Mesenchymal stem cell (in vitro differentiated cells and primary cell): ENCODE data around the gene RALGAPA2.

ENCODE experiments used
- DNase-seq: peaks from one replicate; pipeline ENCODE4 v3.0.0-alpha.2; 2013
- H2AFZ ChIP-seq: one replicate; pipeline ENCODE4 v1.6.1; 2013; ENCODE audit warnings: low read depth, mild to moderate bottlenecking, control low read depth, inconsistent platforms, low read length, moderate library complexity
- H2AK5ac ChIP-seq: 2 replicates; pipeline ENCODE4 v1.6.1; 2013; ENCODE audit warnings: low read length, moderate library complexity, mild to moderate bottlenecking, inconsistent platforms; ENCODE audit not compliant: severe bottlenecking
- H2BK120ac ChIP-seq: one replicate; pipeline ENCODE4 v1.6.1; 2013; ENCODE audit warnings: low read depth, mild to moderate bottlenecking, inconsistent platforms, low read length, moderate library complexity
- H2BK12ac ChIP-seq, 2 experiments: one replicate each; pipeline ENCODE4 v1.6.1; 2013; ENCODE audit warnings: inconsistent platforms in 2 of 2, low read length in 2 of 2, mild to moderate bottlenecking in 2 of 2, moderate library complexity in 2 of 2, control low read depth in 1 of 2
- H2BK15ac ChIP-seq: one replicate; pipeline ENCODE4 v1.6.1; 2013; ENCODE audit warnings: mild to moderate bottlenecking, low read depth, inconsistent platforms; ENCODE audit not compliant: poor library complexity, severe bottlenecking
- H2BK5ac ChIP-seq: 2 replicates; pipeline ENCODE4 v1.6.1; 2013; ENCODE audit warnings: low read depth, mild to moderate bottlenecking, low read length, control low read depth, inconsistent platforms; ENCODE audit not compliant: poor library complexity, severe bottlenecking
- H3K14ac ChIP-seq, 2 experiments: one replicate each; pipeline ENCODE4 v1.6.1; 2013; ENCODE audit warnings: inconsistent platforms in 2 of 2, low read length in 2 of 2, control low read depth in 1 of 2, mild to moderate bottlenecking in 1 of 2, moderate library complexity in 1 of 2
- H3K18ac ChIP-seq, 2 experiments: one replicate each; pipeline ENCODE4 v1.6.1; 2013; ENCODE audit warnings: inconsistent platforms in 2 of 2, low read length in 2 of 2, control low read depth in 1 of 2, low read depth in 1 of 2, mild to moderate bottlenecking in 1 of 2
- H3K23ac ChIP-seq, 2 experiments: one replicate each; pipeline ENCODE4 v1.6.1; 2013; ENCODE audit warnings: inconsistent platforms in 2 of 2, low read length in 2 of 2, mild to moderate bottlenecking in 2 of 2, moderate library complexity in 2 of 2, control low read depth in 1 of 2
- H3K27ac ChIP-seq: 2 replicates; pipeline ENCODE4 v1.5.1; 2013; ENCODE audit warnings: mild to moderate bottlenecking, moderate library complexity, low read length, control low read depth, inconsistent platforms; ENCODE audit not compliant: poor library complexity, severe bottlenecking
- H3K27me3 ChIP-seq, 2 experiments: 2 replicates each; pipeline versions ENCODE4 v1.6.1 to v1.7.0; 2013; ENCODE audit warnings: low read length in 2 of 2, mild to moderate bottlenecking in 2 of 2, moderate library complexity in 2 of 2, control low read depth in 1 of 2, inconsistent platforms in 1 of 2; ENCODE audit not compliant: control insufficient read depth in 1 of 2, insufficient read depth in 1 of 2
- H3K36me3 ChIP-seq, 2 experiments: 2 replicates each; pipeline versions ENCODE4 v1.6.1 to v1.7.0; 2013; ENCODE audit warnings: low read length in 2 of 2, control low read depth in 1 of 2, inconsistent platforms in 1 of 2, low read depth in 1 of 2, mild to moderate bottlenecking in 1 of 2; ENCODE audit not compliant: insufficient read depth in 2 of 2, control insufficient read depth in 1 of 2
- H3K4ac ChIP-seq, 2 experiments: one replicate each; pipeline ENCODE4 v1.6.1; 2013; ENCODE audit warnings: inconsistent platforms in 2 of 2, low read length in 2 of 2, mild to moderate bottlenecking in 2 of 2, moderate library complexity in 2 of 2, control low read depth in 1 of 2, low read depth in 1 of 2
- H3K4me1 ChIP-seq: 2 replicates; pipeline ENCODE4 v1.6.1; 2013; ENCODE audit warnings: low read depth, low read length, control low read depth; ENCODE audit not compliant: control insufficient read depth, insufficient read depth
- H3K4me2 ChIP-seq: 2 replicates; pipeline ENCODE4 v1.6.1; 2013; ENCODE audit warnings: low read length, mild to moderate bottlenecking, inconsistent platforms; ENCODE audit not compliant: poor library complexity, severe bottlenecking
- H3K4me3 ChIP-seq, 2 experiments: 2 replicates each; pipeline versions ENCODE4 v1.5.1 to v1.7.0; 2013; ENCODE audit warnings: low read length in 2 of 2, mild to moderate bottlenecking in 2 of 2, control low read depth in 1 of 2, low read depth in 1 of 2; ENCODE audit not compliant: insufficient read depth in 1 of 2
- H3K79me1 ChIP-seq: replicated peaks from 2 replicates; pipeline ENCODE4 v1.6.1; 2013; ENCODE audit warnings: mild to moderate bottlenecking, control low read depth, low read length, inconsistent platforms; ENCODE audit not compliant: poor library complexity, severe bottlenecking
- H3K9ac ChIP-seq: 2 replicates; pipeline ENCODE4 v1.7.0; 2013; ENCODE audit warnings: mild to moderate bottlenecking, low read length, moderate library complexity
- H3K9me3 ChIP-seq: 2 replicates; pipeline ENCODE4 v1.7.0; 2013; ENCODE audit warnings: mild to moderate bottlenecking, low read length; ENCODE audit not compliant: control insufficient read depth
- H4K8ac ChIP-seq: one replicate; pipeline ENCODE4 v1.6.1; 2013; ENCODE audit warnings: inconsistent platforms, mild to moderate bottlenecking, low read length, moderate library complexity
- H4K91ac ChIP-seq: one replicate; pipeline ENCODE4 v1.6.1; 2013; ENCODE audit warnings: mild to moderate bottlenecking, low read length, inconsistent platforms
- WGBS: methylation state at CpG from one replicate; pipeline ENCODE4 v1.1.7; 2013; ENCODE audit warnings: mixed read lengths; 5-methylcytosine and 5-hydroxymethylcytosine counted together

The RALGAPA2 gene

GRCh38 chr20:20440481-20440880 lies 272.0 kb downstream of the RALGAPA2 start:
- Histone ChIP-seq H2AFZ (no peak overlapping the region), H3K4ac (no peak overlapping the region), H3K27me3 (no peaks in the 10 kb centered on the region), H2BK120ac (no peak overlapping the region), H3K4me3 (no peak overlapping the region), H2BK5ac (no peak overlapping the region), H3K4me2 (no peak overlapping the region), H3K14ac (no peak overlapping the region), H3K79me1 (no peaks in the 10 kb centered on the region), H4K8ac (no peak overlapping the region), H3K18ac (no peak overlapping the region), H3K4me1 (no peaks in the 10 kb centered on the region), H3K36me3 (no peaks in the 10 kb centered on the region), H2BK12ac (no peak overlapping the region), H3K23ac (no peak overlapping the region), H2AK5ac (no peak overlapping the region), H2BK15ac (no peak overlapping the region), H3K27ac (no peak overlapping the region), H3K9me3 (no peaks in the 10 kb centered on the region), H3K9ac (no peak overlapping the region), H4K91ac (no peak overlapping the region)
- DNase-seq: no peak
- 95% methylated on average over 14 of the region's 16 CpGs for WGBS

DNA sequence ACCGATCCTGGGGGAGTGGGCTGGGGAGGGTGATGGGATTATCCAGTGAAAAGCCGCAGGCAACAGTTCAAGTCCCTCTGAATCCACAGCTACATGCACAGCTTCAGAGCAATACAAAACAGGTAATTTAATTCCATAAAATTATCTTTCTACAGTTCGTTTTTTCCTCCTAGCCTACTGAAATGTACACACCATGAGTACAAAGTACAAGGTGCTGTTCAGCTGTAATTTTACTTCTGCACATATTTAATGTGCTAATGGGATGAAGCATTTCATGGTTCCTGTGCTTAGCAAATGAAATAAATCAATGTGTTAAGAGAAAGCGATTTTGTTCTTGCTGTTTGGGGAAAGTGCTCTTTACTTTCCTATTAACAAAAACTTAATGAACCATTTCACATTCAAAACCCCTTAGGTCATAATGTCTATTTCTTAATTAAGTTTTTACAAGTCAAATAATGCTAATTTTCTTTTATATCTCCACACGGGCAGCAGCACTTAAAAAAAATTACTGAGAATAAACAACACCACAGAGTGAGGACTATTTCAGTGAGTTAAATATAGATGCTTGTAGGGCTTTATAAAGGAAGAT lies 272.7 kb downstream of the RALGAPA2 start:
- Histone ChIP-seq H2AK5ac (no peak overlapping the region), H3K4me2 (no peak overlapping the region), H3K18ac (no peak overlapping the region), H3K36me3 (no peaks in the 10 kb centered on the region), H3K27me3 (no peaks in the 10 kb centered on the region), H2BK12ac (no peak overlapping the region), H3K23ac (no peak overlapping the region), H2AFZ (no peak overlapping the region), H3K4me1 (no peaks in the 10 kb centered on the region), H3K79me1 (no peaks in the 10 kb centered on the region), H3K9me3 (no peaks in the 10 kb centered on the region), H3K27ac (no peak overlapping the region), H4K8ac (no peak overlapping the region), H3K9ac (no peak overlapping the region), H3K4ac (no peak overlapping the region), H3K4me3 (no peak overlapping the region), H2BK15ac (no peak overlapping the region), H4K91ac (no peak overlapping the region), H3K14ac (no peak overlapping the region), H2BK5ac (no peak overlapping the region), H2BK120ac (no peak overlapping the region)
- DNase-seq: no peak
- WGBS: 97% methylated on average over 2 of the region's 5 CpGs

DNA sequence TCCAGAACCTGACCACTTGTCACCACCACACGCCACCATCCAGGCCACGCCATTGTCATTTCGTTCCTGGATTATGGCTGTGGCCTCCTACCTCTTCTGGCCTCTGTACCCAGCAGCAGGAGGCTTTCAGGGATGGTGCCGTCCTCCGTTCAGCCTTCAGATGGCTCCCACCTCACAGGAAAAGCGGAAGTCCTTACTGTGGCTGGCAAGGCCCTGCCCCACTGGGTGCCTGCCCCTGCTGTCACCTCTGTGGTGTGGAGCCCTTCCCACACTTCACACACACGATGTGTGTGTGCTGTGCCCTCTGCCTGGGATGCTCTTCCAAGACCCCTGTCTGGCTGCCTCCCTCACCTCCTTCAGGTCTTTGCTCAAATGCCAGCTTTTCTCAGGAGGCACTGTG lies 275.1 kb downstream of the RALGAPA2 start:
- Histone ChIP-seq H3K27me3 (no peaks in the 10 kb centered on the region), H3K4ac (no peak overlapping the region), H3K4me1 (no peaks in the 10 kb centered on the region), H3K79me1 (no peaks in the 10 kb centered on the region), H3K14ac (no peak overlapping the region), H3K4me3 (no peak overlapping the region), H3K4me2 (no peak overlapping the region), H3K18ac (no peak overlapping the region), H2BK12ac (no peak overlapping the region), H2BK5ac (no peak overlapping the region), H2BK15ac (no peak overlapping the region), H3K23ac (no peak overlapping the region), H3K9ac (no peak overlapping the region), H3K36me3 (no peaks in the 10 kb centered on the region), H2BK120ac (no peak overlapping the region), H4K8ac (no peak overlapping the region), H3K27ac (no peak overlapping the region), H2AK5ac (no peak overlapping the region), H3K9me3 (no peaks in the 10 kb centered on the region), H2AFZ (no peak overlapping the region), H4K91ac (no peak overlapping the region)
- 94% methylated on average over 7 of the region's 7 CpGs for WGBS
- DNase-seq: no peak

- Histone ChIP-seq H3K14ac (no peak overlapping the region), H3K18ac (no peak overlapping the region), H3K9ac (no peak overlapping the region), H3K9me3 (no peaks in the 10 kb centered on the region), H3K23ac (no peak overlapping the region), H2AK5ac (no peak overlapping the region), H2BK12ac (no peak overlapping the region), H3K27me3 (no peaks in the 10 kb centered on the region), H2AFZ (no peak overlapping the region), H3K4ac (no peak overlapping the region), H2BK5ac (no peak overlapping the region), H3K27ac (no peak overlapping the region), H4K8ac (no peak overlapping the region), H2BK15ac (no peak overlapping the region), H4K91ac (no peak overlapping the region), H2BK120ac (no peak overlapping the region), H3K79me1 (no peaks in the 10 kb centered on the region), H3K4me1 (no peaks in the 10 kb centered on the region), H3K4me3 (no peak overlapping the region), H3K4me2 (no peak overlapping the region), H3K36me3 (no peaks in the 10 kb centered on the region)
- WGBS: 96% methylated on average over 16 of the region's 16 CpGs
- no peak for DNase-seq
These were observed 275.8 kb downstream of the RALGAPA2 start for GRCh38 chr20:20436689-20437088.
